Coronary artery (tissue), 2 donors: ENCODE measurements around the gene NIPBL.

Experiments used
- DNase-seq: peaks from one replicate; pipeline ENCODE4 v3.0.0-alpha.2; 2017; ENCODE audit warnings: low spot score
- H3K27ac ChIP-seq, 2 donors: fragments of 200-600 bp; sonication (generic); one replicate each; pipeline ENCODE4 v1.5.1; 2016 to 2019
- H3K4me3 ChIP-seq: fragments of 200-600 bp; sonication (generic); 2 replicates; pipeline ENCODE4 v1.5.1; 2016; ENCODE audit warnings: mild to moderate bottlenecking, moderate library complexity
- TF ChIP-seq, protein P1 (sequence below): fragments of 200-600 bp; sonication (generic); IDR thresholded peaks from one replicate; pipeline ENCODE4 v1.5.1; 2019; ENCODE audit warnings: antibody characterized with exemption

NIPBL gene

GRCh38 chr5:36880761-36881160 is 4.2 kb downstream of the NIPBL start:
- no peak for DNase-seq
- Histone ChIP-seq H3K27ac (no peak overlapping the region), H3K4me3 (peak overlapping the region; percentile 4)
- TF ChIP-seq, protein P1, sequence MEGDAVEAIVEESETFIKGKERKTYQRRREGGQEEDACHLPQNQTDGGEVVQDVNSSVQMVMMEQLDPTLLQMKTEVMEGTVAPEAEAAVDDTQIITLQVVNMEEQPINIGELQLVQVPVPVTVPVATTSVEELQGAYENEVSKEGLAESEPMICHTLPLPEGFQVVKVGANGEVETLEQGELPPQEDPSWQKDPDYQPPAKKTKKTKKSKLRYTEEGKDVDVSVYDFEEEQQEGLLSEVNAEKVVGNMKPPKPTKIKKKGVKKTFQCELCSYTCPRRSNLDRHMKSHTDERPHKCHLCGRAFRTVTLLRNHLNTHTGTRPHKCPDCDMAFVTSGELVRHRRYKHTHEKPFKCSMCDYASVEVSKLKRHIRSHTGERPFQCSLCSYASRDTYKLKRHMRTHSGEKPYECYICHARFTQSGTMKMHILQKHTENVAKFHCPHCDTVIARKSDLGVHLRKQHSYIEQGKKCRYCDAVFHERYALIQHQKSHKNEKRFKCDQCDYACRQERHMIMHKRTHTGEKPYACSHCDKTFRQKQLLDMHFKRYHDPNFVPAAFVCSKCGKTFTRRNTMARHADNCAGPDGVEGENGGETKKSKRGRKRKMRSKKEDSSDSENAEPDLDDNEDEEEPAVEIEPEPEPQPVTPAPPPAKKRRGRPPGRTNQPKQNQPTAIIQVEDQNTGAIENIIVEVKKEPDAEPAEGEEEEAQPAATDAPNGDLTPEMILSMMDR: no peak

DNA sequence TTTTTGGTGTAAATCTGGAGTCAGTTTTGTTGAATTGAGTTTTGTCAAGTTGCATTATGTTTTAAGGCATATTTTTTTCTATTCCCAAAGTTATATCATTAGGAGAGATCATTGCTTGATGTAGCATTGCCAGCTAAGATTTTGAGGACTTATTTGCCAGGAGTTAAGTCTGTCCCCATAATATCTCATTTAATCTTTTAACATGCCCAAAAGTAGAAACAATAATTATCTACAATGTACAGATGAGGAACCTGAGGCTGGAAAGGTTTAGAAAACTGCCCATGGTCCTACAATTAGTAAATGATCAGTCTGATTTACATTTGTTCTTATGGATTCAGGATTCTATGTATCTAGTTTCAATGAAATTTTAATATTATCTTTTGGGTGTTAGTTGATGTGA is 4.7 kb downstream of the NIPBL start:
- Histone ChIP-seq H3K27ac (no peak overlapping the region), H3K4me3 (no peak overlapping the region)
- TF ChIP-seq, protein P1: no peak
- DNase-seq: no peak

GRCh38 chr5:36881807-36882206 is 5.2 kb downstream of the NIPBL start:
- no peak for DNase-seq
- H3K4me3 ChIP-seq: no peak overlapping the region
- TF ChIP-seq, protein P1: no peak
- no peak overlapping the region for H3K27ac ChIP-seq

GRCh38 chr5:36882250-36882649 is 5.7 kb downstream of the NIPBL start:
- Histone ChIP-seq H3K4me3 (no peak overlapping the region), H3K27ac (no peak overlapping the region)
- TF ChIP-seq, protein P1: no peak
- no peak for DNase-seq

DNA sequence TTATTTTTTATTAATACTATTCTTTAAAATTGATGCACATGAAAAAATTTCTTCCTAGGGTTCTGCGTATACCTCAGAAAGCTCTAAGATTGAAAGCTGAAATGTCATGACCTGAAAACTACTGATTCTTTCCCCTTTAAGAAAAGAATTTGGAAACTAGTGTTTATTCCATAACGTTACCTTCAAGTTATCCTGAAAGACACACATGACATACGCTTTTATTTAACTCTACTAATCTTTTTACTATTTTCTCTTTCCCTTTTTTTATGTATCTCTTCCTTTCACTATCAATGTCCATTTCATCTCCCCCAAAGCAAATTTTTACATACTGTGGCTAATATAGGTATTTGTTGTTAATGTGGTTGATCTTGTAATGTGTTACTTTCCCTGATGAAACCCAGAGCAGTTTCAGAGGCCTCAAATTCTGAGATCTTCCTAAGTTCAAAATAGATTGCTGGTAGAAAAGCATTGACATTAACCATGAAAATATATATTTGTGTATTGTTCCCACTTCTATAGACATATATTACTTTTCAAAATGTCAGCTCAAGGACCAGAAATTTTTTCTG is 7.4 kb downstream of the NIPBL start:
- TF ChIP-seq, protein P1: no peak
- no peak overlapping the region for H3K4me3 ChIP-seq
- DNase-seq: no peak
- no peak overlapping the region for H3K27ac ChIP-seq

DNA sequence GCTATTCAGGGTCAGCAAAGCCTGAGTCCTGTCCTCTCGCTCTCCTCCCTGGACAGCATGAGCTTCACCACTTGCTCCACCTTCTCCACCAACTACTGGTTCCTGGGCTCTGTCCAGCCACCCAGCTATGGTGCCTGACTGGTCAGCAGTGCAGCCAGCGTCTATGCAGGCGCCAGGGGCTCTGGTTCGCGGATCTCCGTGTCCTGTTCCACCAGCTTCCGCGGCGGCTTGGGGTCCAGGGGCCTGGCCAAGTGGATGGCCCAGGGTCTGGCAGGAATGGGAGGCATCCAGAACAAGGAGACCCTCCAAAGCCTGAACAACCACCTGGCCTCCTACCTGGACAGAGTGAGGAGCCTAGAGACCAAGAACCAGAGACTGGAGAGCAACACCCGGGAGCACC is 8.6 kb downstream of the NIPBL start:
- DNase-seq: no peak
- Histone ChIP-seq H3K4me3 (no peak overlapping the region), H3K27ac (no peak overlapping the region)
- TF ChIP-seq, protein P1: no peak

- no peak for DNase-seq
- Histone ChIP-seq H3K4me3 (no peak overlapping the region), H3K27ac (no peak overlapping the region)
- TF ChIP-seq, protein P1: no peak
These were observed 9.3 kb downstream of the NIPBL start for GRCh38 chr5:36885566-36886485.
